H1 (cell line): ENCODE results near the gene SOX30. TPM values are rescaled to one million over a fixed set of nuclear protein-coding genes. Genes with fewer than 3 reads are reported as not detected.

Source experiments
- CBX8 ChIP-seq: fragments of 300-800, 300-1000 bp; sonication (generic); IDR thresholded peaks from 2 replicates; pipeline ENCODE4 v1.7.1; 2016; ENCODE audit warnings: low read depth, low read length, borderline replicate concordance
- CEBPB ChIP-seq: IDR thresholded peaks from 2 replicates; pipeline ENCODE4 v1.6.1; 2012; ENCODE audit warnings: low read depth, low read length
- EP300 ChIP-seq, 2 experiments: IDR thresholded peaks; 1 replicate in 1 of 2; 2 replicates in 1 of 2; pipeline ENCODE4 v1.6.1; 2011 to 2012; ENCODE audit warnings: low read depth in 2 of 2, low read length in 2 of 2, mild to moderate bottlenecking in 2 of 2, borderline replicate concordance in 1 of 2, inconsistent platforms in 1 of 2, moderate library complexity in 1 of 2
- MAX ChIP-seq: IDR thresholded peaks from 2 replicates; pipeline ENCODE4 v1.6.1; 2012; ENCODE audit warnings: inconsistent platforms
- SIRT6 ChIP-seq: IDR thresholded peaks from one replicate; pipeline ENCODE4 v1.7.1; 2012; ENCODE audit warnings: low read length, inconsistent platforms
- TAF7 ChIP-seq: optimal IDR thresholded peaks from 2 replicates; pipeline ENCODE3; 2011; ENCODE audit warnings: low read depth, mild to moderate bottlenecking, inconsistent platforms, low read length, moderate library complexity, borderline replicate concordance
- polyA plus RNA-seq, 7 experiments: library from polyadenylated mRNA; depleted of rRNA in 3 of 7; stranded (reverse) in 5 of 7; unstranded in 2 of 7; fragments of >200 nt in 5 of 7; fragments of 200-250 nt in 2 of 7; gene quantifications; 1 replicate in 5 of 7; 2 replicates in 1 of 7; 4 replicates in 1 of 7; pipeline versions ENCODE4 v1.2.1 to v1.2.3, GENCODE V29; 2011 to 2013; ENCODE audit warnings: missing spikeins in 2 of 7, mixed read lengths in 2 of 7
- total RNA-seq: library from RNA; stranded (reverse); fragmentation: NEBNext Ultra II Directional; extraction: Animal tissue kit (Norgen Biotek cat#: 25700); gene quantifications from 2 replicates; pipeline ENCODE4 v1.2.1, GENCODE V29; 2021

SOX30 gene
- total and polyA plus RNA-seq, 2 of the 8 experiments (the other 6 are each of a cell fraction or from before 2014, with no cell fraction given) = 0.35 TPM; not detected in 1

GRCh38 chr5:157665467-157666070 lies 13.3 kb upstream of the SOX30 start (continued):
- TF ChIP-seq EP300 (IDR thresholded peaks at IDR 0.05; ENCODE audit: borderline replicate concordance in 1 of 2, low read depth in 2 of 2, low read length in 2 of 2) = no peak
- no peak for TF ChIP-seq SIRT6
- no peak for TF ChIP-seq MAX
- no peak for TF ChIP-seq TAF7
- no peak for TF ChIP-seq CBX8
- no peak for TF ChIP-seq CEBPB
- TF ChIP-seq, all 59 proteins: peak for 0
